ENCODE measurements around the gene DAPK2. TPM values are rescaled to one million over a fixed set of nuclear protein-coding genes. Genes with fewer than 3 reads are reported as not detected.

Gene DAPK2
- total and polyA plus RNA-seq, 2 of the 13 experiments (the other 11 are each of a cell fraction or from before 2014, with no cell fraction given) = 0.33 to 0.63 TPM

DNA sequence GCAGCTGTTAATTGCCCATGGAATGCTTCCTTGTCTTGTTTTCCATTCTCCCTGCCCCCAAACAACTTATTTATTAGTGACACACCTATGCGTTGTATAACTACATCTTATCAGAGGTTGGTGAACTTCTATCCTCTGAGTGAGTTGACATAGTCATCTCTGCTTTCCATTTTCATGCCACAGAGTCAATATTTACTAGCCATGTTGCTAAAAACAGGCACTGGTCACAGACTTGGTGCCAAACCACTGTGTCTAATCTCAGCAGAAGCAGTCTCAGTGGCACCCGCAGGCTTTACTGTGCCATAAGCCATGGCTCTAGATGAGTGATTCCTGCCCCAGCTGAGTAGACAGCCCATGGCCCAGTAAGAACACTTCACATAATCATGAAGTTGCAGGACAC lies 26.5 kb downstream of the DAPK2 start (continued):
- TF ChIP-seq, protein P1, sequence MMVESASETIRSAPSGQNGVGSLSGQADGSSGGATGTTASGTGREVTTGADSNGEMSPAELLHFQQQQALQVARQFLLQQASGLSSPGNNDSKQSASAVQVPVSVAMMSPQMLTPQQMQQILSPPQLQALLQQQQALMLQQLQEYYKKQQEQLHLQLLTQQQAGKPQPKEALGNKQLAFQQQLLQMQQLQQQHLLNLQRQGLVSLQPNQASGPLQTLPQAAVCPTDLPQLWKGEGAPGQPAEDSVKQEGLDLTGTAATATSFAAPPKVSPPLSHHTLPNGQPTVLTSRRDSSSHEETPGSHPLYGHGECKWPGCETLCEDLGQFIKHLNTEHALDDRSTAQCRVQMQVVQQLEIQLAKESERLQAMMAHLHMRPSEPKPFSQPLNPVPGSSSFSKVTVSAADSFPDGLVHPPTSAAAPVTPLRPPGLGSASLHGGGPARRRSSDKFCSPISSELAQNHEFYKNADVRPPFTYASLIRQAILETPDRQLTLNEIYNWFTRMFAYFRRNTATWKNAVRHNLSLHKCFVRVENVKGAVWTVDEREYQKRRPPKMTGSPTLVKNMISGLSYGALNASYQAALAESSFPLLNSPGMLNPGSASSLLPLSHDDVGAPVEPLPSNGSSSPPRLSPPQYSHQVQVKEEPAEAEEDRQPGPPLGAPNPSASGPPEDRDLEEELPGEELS (CRISPR knock-in tag; IDR thresholded peaks at IDR 0.05) = peak; percentile 53; the same call in 1 of the 2 replicates
- TF ChIP-seq DNMT1 (CRISPR knock-in tag; IDR thresholded peaks at IDR 0.05) (no peak), ZNF724P (CRISPR knock-in tag; IDR thresholded peaks at IDR 0.05; ENCODE audit: borderline replicate concordance) (no peak), FOSL2 (CRISPR knock-in tag; IDR thresholded peaks at IDR 0.05) (peak; percentile 51), NAIF1 (CRISPR knock-in tag; IDR thresholded peaks at IDR 0.05; ENCODE audit: borderline replicate concordance) (no peak), HOXA9 (CRISPR knock-in tag; IDR thresholded peaks at IDR 0.05; ENCODE audit: borderline replicate concordance) (no peak), SOX5 (CRISPR knock-in tag; IDR thresholded peaks at IDR 0.05; ENCODE audit: borderline replicate concordance) (peak; percentile 37; the same call in 1 of the 2 replicates), TBX3 (IDR thresholded peaks at IDR 0.05; ENCODE audit: borderline replicate concordance) (peak; percentile 29; the same call in 1 of the 2 replicates), NR3C1 (CRISPR knock-in tag; IDR thresholded peaks at IDR 0.05) (no peak), ZNF572 (CRISPR knock-in tag; IDR thresholded peaks at IDR 0.05) (no peak), ZNF17 (CRISPR knock-in tag; IDR thresholded peaks at IDR 0.05) (no peak), FOXK1 (CRISPR knock-in tag; IDR thresholded peaks at IDR 0.05; ENCODE audit: borderline replicate concordance, low read depth) (peak; percentile 34; the same call in 1 of the 2 replicates), ZNF44 (CRISPR knock-in tag; IDR thresholded peaks at IDR 0.05) (no peak), GATAD2A (CRISPR knock-in tag; IDR thresholded peaks at IDR 0.05) (peak; percentile 55), ZNF569 (CRISPR knock-in tag; IDR thresholded peaks at IDR 0.05; ENCODE audit: borderline replicate concordance) (no peak), RARA (CRISPR knock-in tag; IDR thresholded peaks at IDR 0.05) (peak; percentile 91), ZNF160 (CRISPR knock-in tag; IDR thresholded peaks at IDR 0.05) (no peak), DMAP1 (CRISPR knock-in tag; IDR thresholded peaks at IDR 0.05) (no peak), NCOA2 (CRISPR knock-in tag; IDR thresholded peaks at IDR 0.05) (peak; percentile 24; the same call in 1 of the 2 replicates), MIER3 (CRISPR knock-in tag; IDR thresholded peaks at IDR 0.05; ENCODE audit: borderline replicate concordance) (peak; percentile 40; the same call in 1 of the 2 replicates), NR1H2 (CRISPR knock-in tag; IDR thresholded peaks at IDR 0.05; ENCODE audit: borderline replicate concordance, low read depth) (no peak), GABPA (IDR thresholded peaks at IDR 0.05; ENCODE audit: low read depth, low read length) (no peak), GABPA (CRISPR knock-in tag; IDR thresholded peaks at IDR 0.05; ENCODE audit: low read depth) (no peak), SRY (CRISPR knock-in tag; IDR thresholded peaks at IDR 0.05) (no peak)
- TF ChIP-seq, protein P2, sequence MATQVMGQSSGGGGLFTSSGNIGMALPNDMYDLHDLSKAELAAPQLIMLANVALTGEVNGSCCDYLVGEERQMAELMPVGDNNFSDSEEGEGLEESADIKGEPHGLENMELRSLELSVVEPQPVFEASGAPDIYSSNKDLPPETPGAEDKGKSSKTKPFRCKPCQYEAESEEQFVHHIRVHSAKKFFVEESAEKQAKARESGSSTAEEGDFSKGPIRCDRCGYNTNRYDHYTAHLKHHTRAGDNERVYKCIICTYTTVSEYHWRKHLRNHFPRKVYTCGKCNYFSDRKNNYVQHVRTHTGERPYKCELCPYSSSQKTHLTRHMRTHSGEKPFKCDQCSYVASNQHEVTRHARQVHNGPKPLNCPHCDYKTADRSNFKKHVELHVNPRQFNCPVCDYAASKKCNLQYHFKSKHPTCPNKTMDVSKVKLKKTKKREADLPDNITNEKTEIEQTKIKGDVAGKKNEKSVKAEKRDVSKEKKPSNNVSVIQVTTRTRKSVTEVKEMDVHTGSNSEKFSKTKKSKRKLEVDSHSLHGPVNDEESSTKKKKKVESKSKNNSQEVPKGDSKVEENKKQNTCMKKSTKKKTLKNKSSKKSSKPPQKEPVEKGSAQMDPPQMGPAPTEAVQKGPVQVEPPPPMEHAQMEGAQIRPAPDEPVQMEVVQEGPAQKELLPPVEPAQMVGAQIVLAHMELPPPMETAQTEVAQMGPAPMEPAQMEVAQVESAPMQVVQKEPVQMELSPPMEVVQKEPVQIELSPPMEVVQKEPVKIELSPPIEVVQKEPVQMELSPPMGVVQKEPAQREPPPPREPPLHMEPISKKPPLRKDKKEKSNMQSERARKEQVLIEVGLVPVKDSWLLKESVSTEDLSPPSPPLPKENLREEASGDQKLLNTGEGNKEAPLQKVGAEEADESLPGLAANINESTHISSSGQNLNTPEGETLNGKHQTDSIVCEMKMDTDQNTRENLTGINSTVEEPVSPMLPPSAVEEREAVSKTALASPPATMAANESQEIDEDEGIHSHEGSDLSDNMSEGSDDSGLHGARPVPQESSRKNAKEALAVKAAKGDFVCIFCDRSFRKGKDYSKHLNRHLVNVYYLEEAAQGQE (IDR thresholded peaks at IDR 0.05; ENCODE audit: borderline replicate concordance in 1 of 2, low read depth in 1 of 2, low read length in 2 of 2) = no peak
- TF ChIP-seq, protein P3, sequence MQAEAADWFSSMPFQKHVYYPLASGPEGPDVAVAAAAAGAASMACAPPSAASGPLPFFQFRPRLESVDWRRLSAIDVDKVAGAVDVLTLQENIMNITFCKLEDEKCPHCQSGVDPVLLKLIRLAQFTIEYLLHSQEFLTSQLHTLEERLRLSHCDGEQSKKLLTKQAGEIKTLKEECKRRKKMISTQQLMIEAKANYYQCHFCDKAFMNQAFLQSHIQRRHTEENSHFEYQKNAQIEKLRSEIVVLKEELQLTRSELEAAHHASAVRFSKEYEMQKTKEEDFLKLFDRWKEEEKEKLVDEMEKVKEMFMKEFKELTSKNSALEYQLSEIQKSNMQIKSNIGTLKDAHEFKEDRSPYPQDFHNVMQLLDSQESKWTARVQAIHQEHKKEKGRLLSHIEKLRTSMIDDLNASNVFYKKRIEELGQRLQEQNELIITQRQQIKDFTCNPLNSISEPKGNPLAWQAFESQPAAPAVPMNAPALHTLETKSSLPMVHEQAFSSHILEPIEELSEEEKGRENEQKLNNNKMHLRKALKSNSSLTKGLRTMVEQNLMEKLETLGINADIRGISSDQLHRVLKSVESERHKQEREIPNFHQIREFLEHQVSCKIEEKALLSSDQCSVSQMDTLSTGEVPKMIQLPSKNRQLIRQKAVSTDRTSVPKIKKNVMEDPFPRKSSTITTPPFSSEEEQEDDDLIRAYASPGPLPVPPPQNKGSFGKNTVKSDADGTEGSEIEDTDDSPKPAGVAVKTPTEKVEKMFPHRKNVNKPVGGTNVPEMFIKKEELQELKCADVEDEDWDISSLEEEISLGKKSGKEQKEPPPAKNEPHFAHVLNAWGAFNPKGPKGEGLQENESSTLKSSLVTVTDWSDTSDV (CRISPR knock-in tag; IDR thresholded peaks at IDR 0.05) = no peak

Data from HepG2 (cell line).